HG02840 (cell line): ENCODE data around the gene CBX4.

ENCODE experiments used
- ATAC-seq: cut with Tn5 transposase; IDR thresholded peaks from one replicate; pipeline ENCODE4 v1.9.1; 2021; ENCODE audit warnings: mild to moderate bottlenecking, moderate library complexity, moderate number of reproducible peaks; ENCODE audit not compliant: unreplicated experiment, low FRiP score

The CBX4 gene

GRCh38 chr17:79831265-79832217 lies 7.7 kb downstream of the CBX4 start:
- ATAC-seq: no peak

- no peak for ATAC-seq
These were observed 8.4 kb downstream of the CBX4 start for GRCh38 chr17:79830763-79831264.

DNA sequence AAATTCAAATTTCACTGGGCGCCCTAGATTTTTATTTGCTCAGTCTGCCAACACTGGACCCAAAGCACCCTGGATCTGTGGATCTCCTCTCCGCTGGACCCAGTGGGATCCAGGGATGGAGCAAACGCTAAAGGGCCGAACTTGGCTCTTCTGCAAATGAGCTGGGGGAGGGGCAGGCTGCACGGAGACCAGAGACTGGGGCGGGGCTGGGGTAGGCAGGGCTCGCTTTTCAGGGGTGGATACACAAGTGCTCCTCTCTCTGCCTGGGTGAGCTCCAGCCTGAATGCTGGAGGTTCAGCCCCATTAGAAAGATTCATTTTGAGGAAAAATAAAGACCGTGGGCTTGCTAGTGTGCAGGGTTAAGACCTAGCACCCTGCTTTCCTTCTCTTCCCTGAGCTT lies 8.9 kb downstream of the CBX4 start:
- ATAC-seq: no peak

DNA sequence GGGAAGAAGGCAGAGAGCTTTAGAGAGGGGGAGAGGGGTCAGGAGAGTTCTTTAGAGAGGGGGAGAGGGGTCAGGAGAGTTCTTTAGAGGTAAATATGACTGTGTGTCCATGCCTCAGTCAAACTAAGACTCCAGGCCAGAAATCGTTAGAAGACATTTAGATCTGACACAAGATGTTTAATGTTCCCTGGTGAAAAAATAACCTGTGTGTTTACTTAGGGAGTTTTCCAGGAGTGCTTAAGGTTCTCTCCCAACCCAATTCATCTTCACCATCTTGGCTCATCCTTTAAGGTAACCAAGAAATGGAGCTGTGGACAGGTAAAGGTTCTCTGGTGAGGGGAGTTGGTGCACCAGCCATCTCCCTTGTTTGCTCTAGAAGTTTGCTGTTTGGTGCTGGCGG lies 9.8 kb downstream of the CBX4 start:
- no peak for ATAC-seq

GRCh38 chr17:79829004-79829403 lies 10.2 kb downstream of the CBX4 start:
- no peak for ATAC-seq

DNA sequence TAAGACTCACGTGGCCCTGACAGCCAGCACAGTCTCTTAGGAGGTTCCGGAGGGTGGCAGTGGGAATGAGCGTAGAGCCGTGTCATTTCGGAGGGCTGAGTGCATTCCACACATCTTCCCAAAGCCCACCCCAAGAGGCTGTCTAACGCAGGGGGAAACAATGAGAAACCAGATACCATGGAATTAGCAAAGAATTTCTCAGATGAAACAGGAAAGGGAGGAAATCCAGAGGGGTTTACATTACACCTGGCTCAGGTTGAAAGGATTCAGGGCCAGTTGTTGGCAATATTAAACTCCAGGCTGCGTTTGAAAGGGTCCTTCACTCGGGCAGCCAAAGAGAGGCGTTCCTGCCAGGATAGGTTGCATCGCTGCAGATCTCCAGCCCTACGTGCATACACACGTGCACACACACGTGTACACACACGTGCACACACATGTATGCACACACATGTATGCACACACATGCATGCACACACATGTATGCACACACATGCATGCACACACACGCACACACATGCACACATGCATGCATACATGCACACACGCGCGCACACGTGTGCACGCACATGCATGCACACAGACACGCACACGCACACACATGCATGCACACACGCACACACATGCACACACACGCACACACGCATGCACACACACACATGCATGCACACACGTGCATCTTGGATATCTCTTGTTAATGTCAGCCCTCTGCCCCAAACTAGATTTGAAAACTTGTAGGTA lies 12.2 kb downstream of the CBX4 start:
- ATAC-seq: no peak

GRCh38 chr17:79826204-79826680 lies 13.0 kb downstream of the CBX4 start:
- ATAC-seq: no peak

DNA sequence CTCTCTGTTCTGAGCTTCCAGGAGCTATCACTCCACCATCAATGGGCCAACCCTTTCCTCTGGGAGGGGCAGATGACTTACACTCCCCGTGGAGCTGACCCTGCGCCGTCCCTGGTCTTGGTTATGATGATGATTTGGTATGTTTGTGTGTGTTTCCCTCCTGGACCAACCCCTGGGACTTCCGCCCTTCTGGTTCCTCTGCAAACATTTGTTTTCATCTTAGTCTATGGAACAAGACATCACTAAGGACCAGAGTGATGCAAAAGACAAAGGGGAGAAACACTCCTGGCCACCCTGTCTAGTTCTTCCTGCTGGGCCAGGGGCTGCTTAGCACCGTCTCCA lies 13.7 kb downstream of the CBX4 start:
- ATAC-seq: no peak

GRCh38 chr17:79824893-79825579 lies 14.2 kb downstream of the CBX4 start:
- no peak for ATAC-seq

GRCh38 chr17:79824234-79824633 lies 15.0 kb downstream of the CBX4 start:
- ATAC-seq: no peak

DNA sequence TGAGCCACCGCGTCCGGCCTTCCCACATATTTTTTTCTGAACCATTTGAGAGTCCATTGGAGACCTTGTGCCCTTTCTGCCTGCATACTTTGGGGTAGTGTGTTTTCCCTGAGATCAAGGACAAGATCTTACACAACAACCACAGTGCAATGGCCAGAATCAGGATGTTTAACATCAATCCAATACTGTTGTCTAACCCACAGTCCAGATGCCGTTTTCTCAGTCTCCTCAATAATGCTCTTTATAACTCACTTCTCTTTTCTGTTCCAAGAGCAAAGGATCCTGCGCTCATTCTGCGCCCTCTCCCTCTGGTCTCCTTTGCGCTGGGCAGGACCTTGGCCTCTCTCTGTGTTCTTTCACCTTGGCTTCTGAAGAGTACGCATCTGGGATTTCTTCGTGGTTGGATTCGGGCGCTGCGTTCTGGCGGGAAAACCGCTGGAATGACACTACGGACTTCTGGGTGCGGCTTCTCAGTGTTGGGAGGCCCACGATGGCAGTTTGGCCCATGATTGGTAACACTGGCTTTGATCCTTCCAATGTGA lies 16.6 kb downstream of the CBX4 start:
- no peak for ATAC-seq

- no peak for ATAC-seq
These were observed 17.7 kb downstream of the CBX4 start for GRCh38 chr17:79821331-79822095.

GRCh38 chr17:79820959-79821330 lies 18.3 kb downstream of the CBX4 start:
- ATAC-seq: no peak

- ATAC-seq: no peak
These were observed 19.5 kb downstream of the CBX4 start for GRCh38 chr17:79819534-79820276.

DNA sequence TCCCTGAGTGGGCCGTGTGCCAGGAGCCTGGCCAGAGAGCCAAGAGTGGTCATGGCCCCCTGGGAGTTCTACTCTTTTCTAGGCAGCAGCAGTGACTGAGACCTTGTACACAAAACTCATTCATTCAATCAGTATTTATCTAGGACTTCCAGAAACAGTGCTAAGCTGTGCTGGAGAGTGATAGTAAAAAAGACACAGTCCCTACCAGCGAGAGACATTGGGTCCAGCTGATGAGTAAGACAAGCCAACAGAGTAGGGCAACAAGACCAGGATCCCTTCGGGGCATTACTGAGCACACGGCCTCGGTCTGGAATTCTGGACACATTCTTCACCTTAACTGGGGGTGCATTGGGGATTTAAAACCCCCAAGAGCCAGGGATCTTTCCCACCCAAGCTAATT lies 20.2 kb downstream of the CBX4 start:
- no peak for ATAC-seq

DNA sequence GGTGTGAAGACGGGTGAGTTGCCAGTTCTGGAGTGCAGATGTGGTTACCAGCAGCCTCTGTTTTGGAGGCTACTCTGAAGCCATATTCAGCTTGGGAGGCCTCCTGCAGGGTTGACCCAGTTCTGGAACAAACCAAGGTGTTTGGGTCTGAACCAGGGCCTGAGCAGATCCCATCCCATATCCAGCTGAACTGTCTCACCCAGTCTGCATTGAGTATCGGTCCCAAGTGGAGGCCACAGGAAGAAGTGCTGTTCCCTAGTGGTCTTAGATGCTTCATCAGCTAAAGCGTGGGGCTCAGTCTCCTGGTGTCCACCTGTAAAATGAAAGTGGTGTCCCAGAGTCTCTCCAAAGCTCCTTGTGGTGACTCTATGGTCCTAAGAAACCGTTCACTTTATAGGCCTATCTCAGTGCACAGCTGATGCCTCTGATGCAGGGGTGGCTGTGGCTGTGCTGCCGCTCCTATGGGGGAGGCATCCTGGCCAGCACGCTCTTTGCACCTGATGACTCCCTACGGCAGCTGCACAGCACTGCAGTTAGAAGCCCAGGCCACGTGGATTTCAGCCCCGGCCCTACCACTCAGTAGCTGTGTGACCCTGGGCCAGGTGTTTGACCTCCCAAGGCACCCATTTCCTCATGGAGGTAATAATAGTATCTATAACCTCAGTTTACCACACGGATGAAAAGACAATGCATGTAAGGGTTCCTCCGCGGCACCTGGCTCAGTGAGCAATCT lies 21.0 kb downstream of the CBX4 start:
- ATAC-seq: no peak

- no peak for ATAC-seq
These were observed 23.3 kb downstream of the CBX4 start for GRCh38 chr17:79815836-79816461.
